Stimulated activated CD4-positive, alpha-beta T cell treated with anti-CD3 and anti-CD28 coated beads, Interleukin-1b, Interleukin-23, amount 100 ng/mL, for 48 hours (primary cell): Measurements from ENCODE around the gene ZNF580.
A peak's percentile ranks its signal among the peaks of the same experiment; 100 is the strongest.

Source experiments
- DNase-seq: peaks from one replicate; pipeline ENCODE4 v3.0.0-alpha.2; 2020

The ZNF580 gene

GRCh38 chr19:55648585-55649267 lies 7.9 kb downstream of the ZNF580 start:
- no peak for DNase-seq

- no peak for DNase-seq
Observed at GRCh38 chr19:55649268-55650125, 8.7 kb downstream of the ZNF580 start.

GRCh38 chr19:55650126-55650557 lies 9.3 kb downstream of the ZNF580 start:
- DNase-seq, result no peak

GRCh38 chr19:55650602-55651230 lies 9.9 kb downstream of the ZNF580 start:
- DNase-seq, result no peak

- DNase-seq, result no peak
Observed at GRCh38 chr19:55651236-55651635, 10.4 kb downstream of the ZNF580 start.

- no peak for DNase-seq
Observed at GRCh38 chr19:55652311-55653128, 11.7 kb downstream of the ZNF580 start.

DNA sequence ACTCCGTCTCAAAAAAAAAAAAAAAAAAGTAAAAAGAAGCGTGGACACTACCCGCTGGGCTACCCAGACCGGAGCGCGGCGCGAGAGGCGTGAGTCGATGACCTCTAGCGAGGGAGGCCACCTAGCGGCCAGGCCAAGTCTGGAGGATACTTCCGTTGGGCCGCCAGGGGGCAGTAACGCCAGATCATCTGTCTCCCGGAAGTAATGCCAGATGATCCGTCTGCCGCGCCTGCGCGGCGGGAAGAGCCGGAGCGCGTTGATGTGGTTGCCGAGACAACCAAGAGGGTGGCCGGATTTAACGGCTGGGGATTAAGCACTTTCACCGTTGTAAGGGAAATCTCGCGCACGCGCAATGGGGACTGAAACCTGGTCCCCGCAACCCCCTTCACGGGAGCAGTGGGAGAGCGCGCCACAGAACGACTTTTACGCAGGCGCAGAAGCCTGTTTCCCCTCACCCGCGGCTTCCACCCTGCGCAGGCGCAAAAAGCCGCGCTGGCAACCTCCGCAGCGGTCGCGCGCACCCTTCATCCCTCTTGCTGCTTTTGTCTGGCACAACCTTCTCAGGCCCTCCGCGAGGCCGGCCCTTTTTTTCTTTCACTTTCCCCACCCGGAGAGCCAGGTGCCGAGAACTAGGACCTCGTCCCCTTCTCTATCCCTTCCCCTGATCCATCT lies 13.0 kb downstream of the ZNF580 start:
- peak; percentile 96 for DNase-seq

DNA sequence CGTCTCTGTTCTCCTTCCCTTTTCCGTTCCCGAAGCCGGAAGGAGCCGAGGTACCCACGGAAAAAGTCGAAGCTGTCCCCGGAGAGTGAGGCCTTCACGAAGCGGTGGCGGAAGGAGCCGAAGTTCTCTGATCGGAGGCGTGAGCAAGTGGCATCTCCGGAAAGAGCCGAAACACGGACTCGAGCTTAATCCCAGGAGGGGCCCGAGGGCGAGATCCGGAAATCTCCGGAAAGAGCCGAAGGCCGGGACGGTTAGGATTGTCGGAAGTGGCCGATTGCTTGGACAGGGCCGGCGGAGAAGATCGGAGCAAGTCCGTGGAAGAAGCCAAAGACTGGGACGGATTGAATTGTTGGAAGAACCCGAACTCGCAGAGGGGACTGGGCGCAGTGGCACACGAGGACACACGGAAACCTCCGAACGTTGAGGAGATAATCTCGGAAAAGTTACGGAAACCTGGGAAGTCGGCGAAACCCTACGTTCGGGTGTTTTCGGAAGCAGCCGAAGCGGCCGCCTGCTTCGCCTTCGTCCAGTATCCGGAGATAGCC lies 13.6 kb downstream of the ZNF580 start:
- peak; percentile 99 for DNase-seq

DNA sequence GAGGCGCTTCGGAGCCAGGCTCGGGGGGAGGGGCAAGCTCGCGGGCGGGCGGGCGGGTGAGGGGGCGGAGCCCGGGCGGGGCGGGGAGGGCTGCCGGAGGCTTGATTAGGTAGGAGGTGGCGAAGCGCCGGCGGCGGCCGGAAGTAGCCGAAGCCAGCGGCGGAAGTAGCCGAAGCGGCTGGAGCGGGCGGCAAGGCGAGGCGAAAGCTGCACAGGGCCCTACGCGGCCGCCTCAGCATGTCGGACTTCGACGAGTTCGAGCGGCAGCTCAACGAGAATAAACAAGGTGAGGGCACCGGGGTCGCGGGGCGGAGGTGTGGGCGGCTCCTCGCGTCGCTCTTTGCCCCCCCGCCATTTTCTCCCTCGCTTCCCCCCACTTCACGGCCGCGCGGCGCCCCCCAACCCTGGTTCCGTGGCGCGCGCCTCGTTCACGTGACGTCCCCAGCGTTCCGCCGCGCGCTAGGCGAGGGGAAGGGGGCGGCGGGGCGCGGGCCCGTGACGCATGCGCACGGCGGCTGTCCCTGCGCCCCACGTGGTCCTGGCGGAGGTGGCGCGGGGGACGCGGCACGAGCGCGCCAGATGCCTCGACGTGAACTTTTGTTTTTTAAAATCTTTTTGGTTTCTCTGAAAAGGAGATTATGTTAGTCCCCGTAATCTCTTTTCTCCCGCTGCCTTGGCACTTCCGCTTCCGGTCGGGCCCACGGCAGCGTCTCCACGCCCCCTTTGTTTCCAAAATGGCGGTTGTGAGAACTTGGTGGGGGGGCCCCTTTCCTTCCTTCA lies 14.3 kb downstream of the ZNF580 start, which contains the start of gene U2AF2:
Gene U2AF2 (plus strand): TSS at position 168 of the 780 bp plus-strand sequence. CDS start 70 bp downstream, at position 238.
- peak; percentile 96 for DNase-seq

- no peak for DNase-seq
Observed at GRCh38 chr19:55655648-55656040, 14.8 kb downstream of the ZNF580 start.

DNA sequence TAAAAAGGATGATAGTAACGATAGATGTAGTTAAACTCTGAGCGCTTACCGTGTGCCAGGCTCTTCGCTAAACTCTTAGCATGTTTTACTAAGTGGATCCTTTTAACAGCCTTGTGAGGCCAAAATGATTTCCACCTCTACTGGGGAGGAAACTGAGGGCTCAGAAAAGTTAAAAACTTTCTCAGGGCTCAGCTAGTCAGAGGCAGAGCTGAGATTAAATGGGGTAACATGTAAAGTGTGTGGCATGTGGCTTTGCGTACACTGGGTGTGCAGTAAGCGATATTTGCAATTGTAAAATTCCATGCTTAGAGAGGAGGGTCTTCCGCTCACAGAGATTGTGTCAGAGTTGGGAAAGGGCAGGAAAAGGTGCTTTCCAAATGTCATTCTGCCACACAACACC lies 15.8 kb downstream of the ZNF580 start:
- DNase-seq, result no peak

GRCh38 chr19:55656988-55657747 lies 16.4 kb downstream of the ZNF580 start:
- no peak for DNase-seq

- DNase-seq, result no peak
Observed at GRCh38 chr19:55658846-55659459, 18.2 kb downstream of the ZNF580 start.

GRCh38 chr19:55659822-55660221 lies 19.0 kb downstream of the ZNF580 start:
- no peak for DNase-seq

- no peak for DNase-seq
Observed at GRCh38 chr19:55660404-55660803, 19.6 kb downstream of the ZNF580 start.

DNA sequence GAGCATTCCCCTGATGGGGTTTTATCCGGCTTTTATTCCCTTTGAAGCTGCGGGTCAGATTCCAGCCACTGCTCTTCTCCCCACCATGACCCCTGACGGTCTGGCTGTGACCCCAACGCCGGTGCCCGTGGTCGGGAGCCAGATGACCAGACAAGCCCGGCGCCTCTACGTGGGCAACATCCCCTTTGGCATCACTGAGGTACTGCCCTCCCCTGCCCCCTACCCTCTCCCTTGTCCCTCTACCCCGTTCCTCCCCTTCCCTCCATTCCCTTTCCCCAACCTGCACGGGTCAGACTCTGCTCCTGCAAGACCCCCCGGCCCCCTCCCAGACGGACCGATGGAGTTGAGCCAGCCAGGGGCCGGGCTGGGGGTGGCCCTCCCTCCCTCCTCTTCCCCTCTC lies 20.2 kb downstream of the ZNF580 start:
- DNase-seq, result no peak

- no peak for DNase-seq
Observed at GRCh38 chr19:55661826-55662225, 21.0 kb downstream of the ZNF580 start.

- DNase-seq, result no peak
Observed at GRCh38 chr19:55663846-55664536, 23.2 kb downstream of the ZNF580 start.
